A549 (cell line): ENCODE results near the gene ACIN1.

Experiments used
- ZNF302 ChIP-seq: fragments of 250-450 bp; sonication (Bioruptor Pico); IDR thresholded peaks from 2 replicates; pipeline ENCODE4 v1.9.0; 2021; ENCODE audit warnings: inconsistent platforms, mild to moderate bottlenecking, moderate library complexity
- TF ChIP-seq, protein P1 (sequence below): fragments of 450-650 bp; IDR thresholded peaks from 2 replicates; pipeline ENCODE4 v1.6.1; 2014; ENCODE audit warnings: antibody characterized with exemption
- TF ChIP-seq, protein P2 (sequence below): fragments of >200 bp; sonication (Bioruptor Twin); formaldehyde crosslinking; IDR thresholded peaks from 3 replicates; pipeline ENCODE4 v1.5.1; 2016

DNA sequence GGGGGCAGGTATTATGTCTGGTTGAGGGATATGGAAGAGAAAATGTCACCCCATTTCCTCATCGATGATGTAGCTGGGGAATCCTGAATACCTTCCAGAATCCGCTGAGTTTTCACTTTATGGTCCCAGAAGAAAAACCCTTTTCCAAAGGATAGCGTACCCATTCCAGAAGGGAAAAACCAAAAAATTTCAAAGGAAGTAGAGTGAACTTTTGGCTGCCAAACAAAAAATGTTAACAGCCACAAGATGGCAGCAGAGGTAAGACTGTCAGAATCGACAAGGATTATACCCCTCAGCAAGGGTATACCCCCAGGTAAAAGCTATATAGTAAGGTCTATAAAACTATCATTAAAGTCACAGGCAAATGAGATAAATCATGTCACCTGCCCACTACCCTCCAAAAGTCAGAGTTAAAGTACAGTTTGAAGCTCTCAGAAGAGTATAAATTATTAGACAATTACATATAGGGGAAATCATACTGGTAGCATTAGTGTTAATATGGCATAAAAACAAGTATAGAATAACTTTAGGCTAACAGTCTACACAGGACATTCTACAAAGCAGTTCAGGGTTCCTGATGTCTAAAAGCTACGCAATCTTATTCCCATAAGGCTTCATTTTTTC lies 18.0 kb downstream of the ACIN1 start:
- TF ChIP-seq, protein P1, sequence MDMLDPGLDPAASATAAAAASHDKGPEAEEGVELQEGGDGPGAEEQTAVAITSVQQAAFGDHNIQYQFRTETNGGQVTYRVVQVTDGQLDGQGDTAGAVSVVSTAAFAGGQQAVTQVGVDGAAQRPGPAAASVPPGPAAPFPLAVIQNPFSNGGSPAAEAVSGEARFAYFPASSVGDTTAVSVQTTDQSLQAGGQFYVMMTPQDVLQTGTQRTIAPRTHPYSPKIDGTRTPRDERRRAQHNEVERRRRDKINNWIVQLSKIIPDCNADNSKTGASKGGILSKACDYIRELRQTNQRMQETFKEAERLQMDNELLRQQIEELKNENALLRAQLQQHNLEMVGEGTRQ: no peak
- no peak for TF ChIP-seq ZNF302 (CRISPR knock-in tag)
- TF ChIP-seq, protein P2, sequence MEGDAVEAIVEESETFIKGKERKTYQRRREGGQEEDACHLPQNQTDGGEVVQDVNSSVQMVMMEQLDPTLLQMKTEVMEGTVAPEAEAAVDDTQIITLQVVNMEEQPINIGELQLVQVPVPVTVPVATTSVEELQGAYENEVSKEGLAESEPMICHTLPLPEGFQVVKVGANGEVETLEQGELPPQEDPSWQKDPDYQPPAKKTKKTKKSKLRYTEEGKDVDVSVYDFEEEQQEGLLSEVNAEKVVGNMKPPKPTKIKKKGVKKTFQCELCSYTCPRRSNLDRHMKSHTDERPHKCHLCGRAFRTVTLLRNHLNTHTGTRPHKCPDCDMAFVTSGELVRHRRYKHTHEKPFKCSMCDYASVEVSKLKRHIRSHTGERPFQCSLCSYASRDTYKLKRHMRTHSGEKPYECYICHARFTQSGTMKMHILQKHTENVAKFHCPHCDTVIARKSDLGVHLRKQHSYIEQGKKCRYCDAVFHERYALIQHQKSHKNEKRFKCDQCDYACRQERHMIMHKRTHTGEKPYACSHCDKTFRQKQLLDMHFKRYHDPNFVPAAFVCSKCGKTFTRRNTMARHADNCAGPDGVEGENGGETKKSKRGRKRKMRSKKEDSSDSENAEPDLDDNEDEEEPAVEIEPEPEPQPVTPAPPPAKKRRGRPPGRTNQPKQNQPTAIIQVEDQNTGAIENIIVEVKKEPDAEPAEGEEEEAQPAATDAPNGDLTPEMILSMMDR: peak; percentile 80
